ENCODE measurements around the gene GUCA2B. TPM values are rescaled to one million over a fixed set of nuclear protein-coding genes. Genes with fewer than 3 reads are reported as not detected.

The GUCA2B gene
- total and polyA plus RNA-seq, 7 donors: 0.06 TPM; not detected in 6

DNA sequence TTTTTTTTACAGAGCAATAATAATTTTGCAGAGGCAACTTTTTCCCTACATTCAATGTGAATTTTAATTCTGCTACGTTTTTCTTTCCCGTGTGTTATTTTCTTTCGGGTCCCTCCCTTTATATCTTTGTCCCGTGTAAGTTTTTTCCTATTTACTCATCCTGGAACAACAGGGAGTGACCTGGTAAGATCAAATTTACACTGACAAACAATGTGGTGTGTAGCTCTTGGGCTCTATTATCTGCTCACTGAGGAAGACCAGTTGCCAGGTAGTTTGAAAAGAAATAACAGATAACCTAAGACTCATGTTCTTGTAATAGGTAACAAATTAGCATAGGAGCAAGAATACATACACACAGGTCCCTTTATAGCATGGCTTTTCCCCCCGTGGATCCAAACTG, 45.0 kb downstream of the GUCA2B start:
- 78 to 83% (median 78%) methylated on average over 5 of the region's 5 CpGs for WGBS, 3 donors
- no peak for ATAC-seq

DNA sequence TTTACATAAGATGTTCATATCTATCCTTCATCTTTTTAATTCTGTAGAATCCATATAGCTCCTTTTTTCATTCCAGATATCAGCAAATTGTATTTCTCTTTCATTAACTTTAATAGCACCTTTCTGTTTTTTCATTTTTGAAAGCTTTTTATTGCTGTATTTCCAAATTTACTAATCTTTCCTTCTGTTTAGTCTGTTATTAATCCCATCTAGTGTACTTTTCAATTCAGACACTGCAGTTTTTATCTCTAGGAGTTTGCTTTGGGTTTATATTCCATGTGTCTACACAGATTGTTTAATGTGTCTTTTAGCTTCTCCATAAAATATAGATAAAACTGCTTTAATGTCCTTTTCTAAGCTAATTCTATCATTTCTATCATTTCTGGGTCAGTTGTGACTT, 48.8 kb downstream of the GUCA2B start:
- H3K4me3 ChIP-seq: no peak overlapping the region
- H3K36me3 ChIP-seq (ENCODE audit: insufficient read depth in 1 of 2, low read depth in 1 of 2): peaks cover 0 to 26% of the 10 kb centered on the region in 2 donors
- intact Hi-C loops (cut with DNase I): no loop called here
- no peak overlapping the region for H3K27ac ChIP-seq
- no peaks in the 10 kb centered on the region for H3K27me3 ChIP-seq (ENCODE audit: insufficient read depth in 3 of 3, low read length in 2 of 3)
- DNase-seq: no peak
- no peak for ATAC-seq
- no peak for TF ChIP-seq CTCF (IDR thresholded peaks at IDR 0.05)
- peaks cover 2% of the 10 kb centered on the region for H3K4me1 ChIP-seq
- H3K9me3 ChIP-seq: peaks cover 10% of the 10 kb centered on the region

More for the DNA sequence above, 45.0 kb downstream of the GUCA2B start:
- no peak for TF ChIP-seq CTCF (IDR thresholded peaks at IDR 0.05)
- intact Hi-C loops (cut with DNase I): no loop called here
- Histone ChIP-seq H3K27ac (no peak overlapping the region), H3K9me3 (peaks cover 10% of the 10 kb centered on the region), H3K27me3 (ENCODE audit: insufficient read depth in 3 of 3, low read length in 2 of 3) (no peaks in the 10 kb centered on the region), H3K36me3 (ENCODE audit: insufficient read depth in 1 of 2, low read depth in 1 of 2) (peaks cover 0 to 57% of the 10 kb centered on the region in 2 donors), H3K4me3 (no peak overlapping the region), H3K4me1 (no peaks in the 10 kb centered on the region)
- DNase-seq: no peak

Other genes starting within 250 kb of the GUCA2B start
- 1 to 10 TPM; 2.1 to 3.4 (median 3.1) TPM for gene HIVEP3, start 234.5 kb upstream of the GUCA2B start, total RNA-seq
- gene HIVEP3, start 234.5 kb upstream of the GUCA2B start, polyA plus RNA-seq: 1 to 10 TPM in 1 of 3 donors, under 1 TPM in 2; 0.70 to 1.4 (median 0.98) TPM
- gene GUCA2A, start 11.3 kb downstream of the GUCA2B start, total RNA-seq: under 1 TPM in 1 of 4 donors, not detected in 3; 0.44 TPM
- not detected for gene GUCA2A, start 11.3 kb downstream of the GUCA2B start, polyA plus RNA-seq
- 10 to 100 TPM; 47.9 to 53.1 (median 49.1) TPM for gene FOXJ3, start 181.8 kb downstream of the GUCA2B start, total RNA-seq
- gene FOXJ3, start 181.8 kb downstream of the GUCA2B start, polyA plus RNA-seq: 10 to 100 TPM; 15.1 to 40.5 (median 22.0) TPM
- 1 to 10 TPM; 1.0 to 1.2 (median 1.1) TPM for gene RIMKLA, start 227.4 kb downstream of the GUCA2B start, total RNA-seq
- gene RIMKLA, start 227.4 kb downstream of the GUCA2B start, polyA plus RNA-seq: under 1 TPM; 0.12 to 0.70 (median 0.30) TPM